ENCODE measurements around the gene ASF1B.

The ASF1B gene

GRCh38 chr19:14145381-14145780 lies 9.0 kb upstream of the ASF1B start:
- no peaks in the 10 kb centered on the region for H4K20me1 ChIP-seq (ENCODE audit: control insufficient read depth, insufficient read depth, low read depth, low read length)
- peaks cover 4% of the 10 kb centered on the region for H3K27me3 ChIP-seq (ENCODE audit: control insufficient read depth, low read length)
- H3K79me2 ChIP-seq (ENCODE audit: control insufficient read depth, low read length): no peaks in the 10 kb centered on the region
- H3K27ac ChIP-seq (ENCODE audit: low read depth, low read length): no peak overlapping the region
- no peak overlapping the region for H3K4me2 ChIP-seq (ENCODE audit: low read length)
- H3K9me3 ChIP-seq (ENCODE audit: control insufficient read depth, insufficient read depth, low read length): no peaks in the 10 kb centered on the region
- H3F3A ChIP-seq (ENCODE audit: control insufficient read depth, insufficient read depth): no peaks in the 10 kb centered on the region
- no peaks in the 10 kb centered on the region for H3K4me1 ChIP-seq (ENCODE audit: control insufficient read depth, low read length)
- no peak overlapping the region for H3K4me3 ChIP-seq (ENCODE audit: low read length)
- H3K36me3 ChIP-seq (ENCODE audit: control insufficient read depth, low read length): no peaks in the 10 kb centered on the region
- H3K9me2 ChIP-seq (replicated peaks; ENCODE audit: control insufficient read depth, low read length): no peaks in the 10 kb centered on the region
- TF ChIP-seq EZH2phosphoT487 (IDR thresholded peaks at IDR 0.05; ENCODE audit: borderline replicate concordance, low read length): no peak
- TF ChIP-seq, protein P1, sequence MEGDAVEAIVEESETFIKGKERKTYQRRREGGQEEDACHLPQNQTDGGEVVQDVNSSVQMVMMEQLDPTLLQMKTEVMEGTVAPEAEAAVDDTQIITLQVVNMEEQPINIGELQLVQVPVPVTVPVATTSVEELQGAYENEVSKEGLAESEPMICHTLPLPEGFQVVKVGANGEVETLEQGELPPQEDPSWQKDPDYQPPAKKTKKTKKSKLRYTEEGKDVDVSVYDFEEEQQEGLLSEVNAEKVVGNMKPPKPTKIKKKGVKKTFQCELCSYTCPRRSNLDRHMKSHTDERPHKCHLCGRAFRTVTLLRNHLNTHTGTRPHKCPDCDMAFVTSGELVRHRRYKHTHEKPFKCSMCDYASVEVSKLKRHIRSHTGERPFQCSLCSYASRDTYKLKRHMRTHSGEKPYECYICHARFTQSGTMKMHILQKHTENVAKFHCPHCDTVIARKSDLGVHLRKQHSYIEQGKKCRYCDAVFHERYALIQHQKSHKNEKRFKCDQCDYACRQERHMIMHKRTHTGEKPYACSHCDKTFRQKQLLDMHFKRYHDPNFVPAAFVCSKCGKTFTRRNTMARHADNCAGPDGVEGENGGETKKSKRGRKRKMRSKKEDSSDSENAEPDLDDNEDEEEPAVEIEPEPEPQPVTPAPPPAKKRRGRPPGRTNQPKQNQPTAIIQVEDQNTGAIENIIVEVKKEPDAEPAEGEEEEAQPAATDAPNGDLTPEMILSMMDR (IDR thresholded peaks at IDR 0.05; ENCODE audit: low read depth, low read length, poor library complexity, severe bottlenecking): no peak

DNA sequence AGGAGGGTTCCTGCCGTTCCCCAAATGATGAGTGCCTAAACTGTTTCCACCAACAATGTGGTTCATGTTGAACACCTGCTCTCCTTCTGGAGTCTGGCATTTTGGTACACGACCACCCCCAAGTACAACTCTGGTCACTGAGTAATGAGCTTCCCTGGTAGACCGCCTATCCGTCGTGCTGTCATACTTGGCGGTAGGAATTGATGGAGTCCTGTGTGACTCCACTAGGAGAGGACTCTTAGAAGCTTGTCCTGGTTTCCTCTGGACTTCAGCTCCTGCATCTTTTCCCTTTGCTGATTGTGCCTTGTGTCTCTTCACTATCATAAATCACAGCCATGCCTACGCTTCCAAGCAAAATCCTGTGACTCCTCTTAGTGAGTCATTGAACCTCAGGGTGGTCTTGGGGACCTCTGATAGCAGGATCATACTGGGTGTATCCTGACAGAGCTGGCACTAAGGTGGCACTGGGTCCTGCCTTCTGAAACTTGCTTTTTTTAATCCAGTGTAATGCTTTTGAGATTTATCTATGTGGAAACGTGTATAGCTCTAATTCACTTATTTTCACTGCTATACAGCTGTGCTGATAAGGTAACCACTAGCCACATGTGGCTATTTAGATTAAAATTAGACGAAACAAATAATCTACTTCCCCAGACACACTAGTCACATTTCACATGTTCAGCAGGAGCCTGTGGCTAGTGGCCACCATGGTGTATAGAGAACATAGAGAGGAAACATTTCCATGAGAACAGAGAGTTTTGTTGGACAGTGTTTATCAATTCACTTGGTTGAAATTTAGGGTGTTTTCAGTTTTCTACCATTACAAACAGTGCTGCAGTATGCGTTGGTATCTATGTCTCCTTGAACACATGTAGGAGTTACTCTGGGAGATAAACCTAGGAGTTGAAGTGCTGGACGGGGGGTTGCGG lies 6.1 kb upstream of the ASF1B start:
- Histone ChIP-seq H3K27ac (ENCODE audit: low read depth, low read length) (no peak overlapping the region), H4K20me1 (ENCODE audit: control insufficient read depth, insufficient read depth, low read depth, low read length) (no peaks in the 10 kb centered on the region), H3F3A (ENCODE audit: control insufficient read depth, insufficient read depth) (0 out of 2 replicates have a peak, but pooled peaks cover 3% of the 10 kb centered on the region), H3K9me3 (ENCODE audit: control insufficient read depth, insufficient read depth, low read length) (no peaks in the 10 kb centered on the region), H3K27me3 (ENCODE audit: control insufficient read depth, low read length) (no peaks in the 10 kb centered on the region), H3K4me2 (ENCODE audit: low read length) (no peak overlapping the region), H3K4me3 (ENCODE audit: low read length) (no peak overlapping the region), H3K79me2 (ENCODE audit: control insufficient read depth, low read length) (peaks cover 9% of the 10 kb centered on the region), H3K36me3 (ENCODE audit: control insufficient read depth, low read length) (no peaks in the 10 kb centered on the region), H3K4me1 (ENCODE audit: control insufficient read depth, low read length) (peaks cover 4% of the 10 kb centered on the region; the same call in 1 of the 2 replicates), H3K9me2 (replicated peaks; ENCODE audit: control insufficient read depth, low read length) (no peaks in the 10 kb centered on the region)
- TF ChIP-seq, protein P1 (IDR thresholded peaks at IDR 0.05; ENCODE audit: low read depth, low read length, poor library complexity, severe bottlenecking): no peak
- TF ChIP-seq EZH2phosphoT487 (IDR thresholded peaks at IDR 0.05; ENCODE audit: borderline replicate concordance, low read length): no peak

DNA sequence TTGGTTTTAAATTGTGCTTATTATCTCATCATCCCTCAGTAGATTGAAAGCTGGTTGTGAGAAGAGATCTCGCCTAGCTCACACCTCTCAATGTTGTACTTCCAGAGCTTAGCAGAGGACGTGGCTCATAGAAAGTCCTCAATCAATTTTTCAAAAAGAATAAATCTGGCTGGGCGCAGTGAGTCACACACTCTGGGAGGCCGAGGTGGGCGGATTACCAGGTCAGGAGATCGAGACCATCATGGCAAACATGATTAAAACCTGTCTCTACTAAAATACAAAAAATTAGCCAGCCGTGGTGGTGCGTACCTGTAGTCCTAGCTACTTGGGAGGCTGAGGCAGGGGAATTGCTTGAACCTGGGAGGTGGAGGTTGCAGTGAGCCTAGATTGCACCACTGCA lies 4.7 kb upstream of the ASF1B start:
- TF ChIP-seq, protein P1 (IDR thresholded peaks at IDR 0.05; ENCODE audit: low read depth, low read length, poor library complexity, severe bottlenecking): no peak
- no peak for TF ChIP-seq EZH2phosphoT487 (IDR thresholded peaks at IDR 0.05; ENCODE audit: borderline replicate concordance, low read length)
- H3F3A ChIP-seq (ENCODE audit: control insufficient read depth, insufficient read depth): 0 out of 2 replicates have a peak, but pooled peaks cover 3% of the 10 kb centered on the region
- no peak overlapping the region for H3K4me3 ChIP-seq (ENCODE audit: low read length)
- H3K36me3 ChIP-seq (ENCODE audit: control insufficient read depth, low read length): peaks cover 3% of the 10 kb centered on the region
- H3K9me3 ChIP-seq (ENCODE audit: control insufficient read depth, insufficient read depth, low read length): no peaks in the 10 kb centered on the region
- no peaks in the 10 kb centered on the region for H3K9me2 ChIP-seq (replicated peaks; ENCODE audit: control insufficient read depth, low read length)
- H3K4me2 ChIP-seq (ENCODE audit: low read length): no peak overlapping the region
- H3K27me3 ChIP-seq (ENCODE audit: control insufficient read depth, low read length): no peaks in the 10 kb centered on the region
- no peak overlapping the region for H3K27ac ChIP-seq (ENCODE audit: low read depth, low read length)
- no peaks in the 10 kb centered on the region for H4K20me1 ChIP-seq (ENCODE audit: control insufficient read depth, insufficient read depth, low read depth, low read length)
- H3K79me2 ChIP-seq (ENCODE audit: control insufficient read depth, low read length): peaks cover 13% of the 10 kb centered on the region
- peaks cover 4% of the 10 kb centered on the region; the same call in 1 of the 2 replicates for H3K4me1 ChIP-seq (ENCODE audit: control insufficient read depth, low read length)

Measured in DOHH2 (cell line).